GM11168 (cell line): ENCODE data around the gene SCT.

Source experiments
- in situ Hi-C: fragments of 300-500 bp; cut with MboI; formaldehyde crosslinking; loops from one replicate; pipeline ENCODE4 v1.12.0; 2022; ENCODE audit warnings: low sequenced_read_pairs; ENCODE audit not compliant: unreplicated experiment

The SCT gene

GRCh38 chr11:612201-612960 lies 14.6 kb downstream of the SCT start:
- in situ Hi-C loops = no loop called here

GRCh38 chr11:611001-611996 lies 15.7 kb downstream of the SCT start:
- in situ Hi-C loops = no loop called here

- in situ Hi-C loops = no loop called here
Measured at GRCh38 chr11:610146-610801, 16.7 kb downstream of the SCT start.

- in situ Hi-C loops = no loop called here
Measured at GRCh38 chr11:609341-609811, 17.6 kb downstream of the SCT start.

- in situ Hi-C loops = no loop called here
Measured at GRCh38 chr11:608791-609251, 18.2 kb downstream of the SCT start.

GRCh38 chr11:607971-608659 lies 18.9 kb downstream of the SCT start:
- in situ Hi-C loops = no loop called here

GRCh38 chr11:607020-607780 lies 19.8 kb downstream of the SCT start:
- in situ Hi-C loops = no loop called here

GRCh38 chr11:606245-606644 lies 20.7 kb downstream of the SCT start:
- in situ Hi-C loops = no loop called here

GRCh38 chr11:605286-606129 lies 21.5 kb downstream of the SCT start:
- in situ Hi-C loops = no loop called here

- in situ Hi-C loops = loop anchor here (5.0 kb wide), 1 partner anchor 64 kb away; no protein-coding TSS in a partner anchor
Measured at GRCh38 chr11:603154-603553, 23.8 kb downstream of the SCT start.

GRCh38 chr11:601573-602245 lies 25.3 kb downstream of the SCT start:
- in situ Hi-C loops = loop anchor here (5.0 kb wide), 1 partner anchor 66 kb away; no protein-coding TSS in a partner anchor

- in situ Hi-C loops = no loop called here
Measured at GRCh38 chr11:598005-598680, 28.8 kb downstream of the SCT start.

- in situ Hi-C loops = no loop called here
Measured at GRCh38 chr11:597166-597725, 29.7 kb downstream of the SCT start.

GRCh38 chr11:596374-596773 lies 30.6 kb downstream of the SCT start:
- in situ Hi-C loops = no loop called here

GRCh38 chr11:595400-595799 lies 31.6 kb downstream of the SCT start:
- in situ Hi-C loops = no loop called here

- in situ Hi-C loops = no loop called here
Measured at GRCh38 chr11:593347-593746, 33.6 kb downstream of the SCT start.

- in situ Hi-C loops = no loop called here
Measured at GRCh38 chr11:592918-593317, 34.1 kb downstream of the SCT start.
